Nucleus accumbens (tissue), 56 donors: ENCODE data around the gene TCAP.
A peak's percentile ranks its signal among the peaks of the same experiment; 100 is the strongest.

Source experiments
- DNase-seq, 56 donors: peaks; one replicate each; lab custom pipeline; 2025; lab: John Stamatoyannopoulos, UW

TCAP gene

GRCh38 chr17:39647256-39647655 lies 17.9 kb upstream of the TCAP start:
- DNase-seq, result no peak

DNA sequence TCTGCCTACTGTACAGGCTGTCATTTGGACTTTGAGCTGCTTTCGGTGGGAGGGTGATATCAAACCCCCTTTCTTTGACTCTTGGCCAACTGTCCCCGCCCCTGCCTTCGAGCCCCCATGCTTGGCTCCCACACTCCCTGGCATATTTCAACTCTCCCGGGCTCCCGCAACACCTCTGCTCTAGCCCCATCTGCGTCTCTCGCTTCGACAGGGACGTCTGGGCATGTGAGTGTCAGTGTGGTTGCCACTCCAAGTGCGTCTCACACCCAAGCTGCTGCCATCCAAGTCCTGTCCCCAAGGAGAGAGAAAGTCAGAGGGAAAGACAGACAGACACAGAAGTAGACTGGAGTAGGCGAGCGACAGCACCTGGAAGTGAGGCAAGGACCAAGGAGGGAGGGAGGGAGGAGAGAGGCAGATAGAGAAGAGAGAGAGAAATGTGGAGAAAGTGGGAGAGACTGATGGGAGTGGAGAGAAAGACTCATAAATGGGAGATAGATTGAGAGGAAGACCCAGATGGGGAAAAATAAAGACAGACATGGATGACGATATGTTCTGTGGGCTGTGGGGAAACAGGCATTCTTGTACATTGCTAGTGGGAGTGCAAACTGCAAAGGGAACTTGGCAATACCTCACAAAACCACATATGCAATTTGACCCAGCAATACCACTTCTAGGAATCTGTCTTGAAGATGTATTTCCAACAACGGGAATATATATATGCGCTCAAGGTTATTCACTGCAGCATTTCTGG lies 16.4 kb upstream of the TCAP start:
- no peak for DNase-seq

DNA sequence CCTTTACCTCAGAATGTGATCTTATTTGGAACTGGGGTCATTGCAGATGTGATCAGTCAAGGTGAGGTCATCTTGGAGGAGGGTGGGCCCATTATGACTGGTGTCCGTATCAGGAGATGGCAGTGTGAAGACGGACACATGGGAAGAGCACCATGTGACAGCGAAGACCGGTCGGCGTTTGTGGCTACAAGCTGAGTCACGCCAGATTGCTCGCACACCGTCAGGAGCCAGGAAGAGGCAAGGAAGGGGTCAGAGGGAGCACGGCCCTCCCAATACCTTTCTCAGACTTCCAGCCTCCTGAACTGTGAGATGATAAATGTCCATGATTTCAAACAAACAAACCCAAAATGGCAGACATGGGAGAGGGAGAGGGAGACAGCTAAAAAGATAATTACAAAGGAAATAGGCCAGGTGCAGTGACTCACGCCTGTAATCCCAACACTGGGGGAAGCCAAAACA lies 15.0 kb upstream of the TCAP start:
- DNase-seq, result no peak

DNA sequence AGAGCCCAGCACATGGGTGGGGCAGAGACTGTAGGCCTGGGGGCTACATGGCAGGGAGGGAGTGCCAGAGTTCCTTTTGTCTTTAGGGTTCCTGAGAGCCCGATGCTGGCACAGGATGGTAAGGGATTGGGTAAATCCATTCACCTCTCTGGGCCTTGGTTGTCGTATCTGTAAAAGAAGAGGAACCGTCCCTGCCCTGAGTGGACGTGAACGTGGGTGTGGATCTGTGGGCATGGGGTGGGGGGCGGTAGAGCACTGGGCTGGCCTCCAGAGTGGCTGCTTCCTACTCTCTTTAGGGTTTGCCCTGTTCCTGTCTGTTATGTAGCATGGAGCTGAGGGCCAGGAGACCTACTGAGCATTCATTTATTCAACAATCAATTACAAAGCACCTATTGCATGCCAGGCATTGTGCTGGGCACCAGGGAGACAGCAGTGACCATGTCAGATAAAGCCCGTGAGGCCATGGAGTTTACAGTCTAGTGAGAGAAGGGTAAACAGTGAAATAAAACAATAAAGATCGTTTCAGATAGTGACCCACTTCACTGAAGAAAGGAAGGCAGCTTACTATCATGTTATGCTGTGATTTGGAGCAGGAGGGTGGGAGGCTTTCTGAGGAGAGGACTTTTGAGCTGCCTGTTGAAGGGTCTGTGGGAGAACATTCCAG lies 13.1 kb upstream of the TCAP start:
- DNase-seq, result no peak

- peak in 49 of 56 donors; percentile 24 to 81 (median 60) for DNase-seq
Observed at GRCh38 chr17:39652587-39653315, 12.4 kb upstream of the TCAP start.

DNA sequence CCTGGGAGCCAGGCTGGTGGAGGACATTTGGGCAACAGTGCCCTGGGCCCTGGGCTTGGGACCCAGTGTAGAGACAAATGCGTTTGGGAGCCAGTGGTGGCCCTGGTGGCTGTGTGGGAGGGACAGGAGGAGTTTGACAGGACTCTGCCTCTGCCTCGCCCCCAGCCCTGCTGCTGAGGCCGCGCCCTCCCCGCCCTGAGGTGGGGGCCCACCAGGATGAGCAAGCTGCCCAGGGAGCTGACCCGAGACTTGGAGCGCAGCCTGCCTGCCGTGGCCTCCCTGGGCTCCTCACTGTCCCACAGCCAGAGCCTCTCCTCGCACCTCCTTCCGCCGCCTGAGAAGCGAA lies 11.9 kb upstream of the TCAP start:
- peak in 1 of 56 donors; percentile 60 for DNase-seq

DNA sequence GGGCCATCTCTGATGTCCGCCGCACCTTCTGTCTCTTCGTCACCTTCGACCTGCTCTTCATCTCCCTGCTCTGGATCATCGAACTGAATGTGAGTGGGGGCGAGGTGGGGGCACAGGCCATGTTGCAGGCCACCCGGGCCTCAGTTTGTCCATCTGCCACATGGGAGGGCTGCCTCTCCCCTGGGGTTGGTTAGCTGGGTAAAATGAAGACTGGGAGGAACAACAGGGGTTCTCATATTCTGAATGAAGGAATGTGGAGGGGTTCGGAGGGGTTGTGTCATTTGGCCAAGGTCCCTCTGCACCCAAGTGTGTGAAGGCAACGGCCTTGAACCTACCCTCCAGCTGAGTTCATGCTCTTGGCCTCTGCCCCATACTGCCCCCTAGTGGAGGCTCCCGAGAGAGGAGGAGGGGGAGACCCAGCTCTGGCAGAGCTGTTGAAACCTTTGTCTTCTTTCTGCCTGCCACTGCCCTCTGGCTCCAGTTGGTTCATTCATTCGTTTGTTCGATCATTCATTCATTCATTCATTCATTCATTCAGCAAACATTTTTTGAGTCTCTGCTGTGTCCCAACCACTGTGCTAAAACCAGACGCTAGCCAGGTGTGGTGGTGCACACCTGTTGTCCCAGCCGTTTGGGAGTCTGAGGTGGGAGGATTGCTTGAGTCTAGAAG lies 11.4 kb upstream of the TCAP start:
- peak in 47 of 56 donors; percentile 14 to 81 (median 45) for DNase-seq

GRCh38 chr17:39655105-39655504 lies 10.0 kb upstream of the TCAP start:
- no peak for DNase-seq

DNA sequence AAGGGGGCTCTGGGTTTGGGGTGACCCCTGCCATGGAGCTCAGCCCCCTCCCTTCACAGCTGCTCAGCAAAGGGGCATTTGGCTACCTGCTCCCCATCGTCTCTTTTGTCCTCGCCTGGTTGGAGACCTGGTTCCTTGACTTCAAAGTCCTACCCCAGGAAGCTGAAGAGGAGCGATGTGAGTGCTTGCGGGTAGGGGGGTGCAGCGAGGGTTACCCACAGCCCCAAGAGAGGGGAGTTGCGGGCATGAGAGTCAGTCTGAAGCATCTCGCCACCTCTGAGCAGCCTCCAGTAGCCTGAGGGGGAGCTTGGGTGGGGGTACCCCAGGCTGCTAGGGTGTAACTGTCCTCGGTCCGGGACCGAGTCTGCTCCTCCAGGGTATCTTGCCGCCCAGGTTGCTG lies 6.8 kb upstream of the TCAP start:
- DNase-seq, result no peak

DNA sequence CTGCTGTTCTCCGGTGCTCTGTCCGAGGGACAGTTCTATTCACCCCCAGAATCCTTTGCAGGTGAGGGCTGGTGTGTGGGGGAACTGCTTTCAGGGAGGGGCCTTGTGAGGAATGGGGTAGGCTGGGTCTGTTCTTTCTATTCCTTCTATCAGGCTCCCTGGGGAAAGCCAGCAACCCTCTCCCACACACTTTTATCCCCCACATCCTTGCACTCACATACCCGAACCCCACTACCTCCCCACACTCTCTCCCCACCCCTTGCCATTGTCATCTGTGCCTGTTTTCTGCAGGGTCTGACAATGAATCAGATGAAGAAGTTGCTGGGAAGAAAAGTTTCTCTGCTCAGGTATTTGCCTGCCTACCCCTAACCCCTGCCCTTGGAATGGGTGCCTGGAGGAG lies 6.4 kb upstream of the TCAP start:
- DNase-seq, result peak in 16 of 56 donors; percentile 16 to 71 (median 46)

DNA sequence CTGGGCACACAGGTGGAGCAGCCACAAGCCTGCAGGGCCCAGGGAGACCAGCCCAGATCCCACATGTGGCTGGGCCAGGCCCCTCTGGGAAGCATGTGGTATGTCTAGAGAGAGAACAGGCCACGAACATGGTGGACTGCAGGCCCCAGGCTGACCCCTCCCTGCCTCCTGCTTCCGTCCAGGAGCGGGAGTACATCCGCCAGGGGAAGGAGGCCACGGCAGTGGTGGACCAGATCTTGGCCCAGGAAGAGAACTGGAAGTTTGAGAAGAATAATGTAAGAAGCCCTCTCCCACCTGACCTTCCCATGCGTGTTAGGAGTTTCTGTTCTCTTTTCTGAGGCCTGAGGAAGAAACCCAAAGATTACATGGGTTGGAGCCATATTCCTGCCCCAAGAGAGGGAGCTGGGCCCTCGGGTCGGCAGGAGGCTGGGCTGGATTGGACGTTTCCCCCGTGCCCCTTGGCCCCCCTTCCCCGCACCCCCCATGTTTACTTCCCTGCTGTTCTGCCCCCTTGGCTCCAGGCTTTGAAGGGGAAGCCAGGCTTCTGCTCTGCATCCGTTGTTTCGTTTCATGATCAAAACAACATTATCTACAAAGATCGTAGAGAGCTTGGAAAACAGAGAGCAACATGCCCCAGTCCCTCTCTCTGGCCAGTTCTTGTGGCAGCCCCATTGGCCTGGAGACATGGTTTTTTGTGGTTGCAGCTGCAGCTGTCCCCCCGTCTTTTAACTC lies 5.7 kb upstream of the TCAP start:
- peak in 1 of 56 donors; percentile 18 for DNase-seq

DNA sequence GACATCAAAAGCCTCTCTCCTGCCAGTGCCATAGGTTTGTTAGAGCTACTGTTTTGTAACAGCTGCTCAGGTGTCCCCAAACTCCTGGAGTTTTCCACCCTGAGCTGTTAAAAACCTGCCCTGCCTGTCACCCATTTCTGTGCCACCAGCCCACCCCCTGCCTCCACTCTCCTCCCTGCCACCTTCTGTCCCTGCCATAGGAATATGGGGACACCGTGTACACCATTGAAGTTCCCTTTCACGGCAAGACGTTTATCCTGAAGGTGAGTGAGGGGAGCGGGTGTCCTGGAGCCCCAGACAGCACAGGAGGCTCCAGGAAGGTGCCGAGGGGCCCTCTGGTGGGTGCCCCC lies 5.2 kb upstream of the TCAP start:
- DNase-seq, result peak in 1 of 56 donors; percentile 18

DNA sequence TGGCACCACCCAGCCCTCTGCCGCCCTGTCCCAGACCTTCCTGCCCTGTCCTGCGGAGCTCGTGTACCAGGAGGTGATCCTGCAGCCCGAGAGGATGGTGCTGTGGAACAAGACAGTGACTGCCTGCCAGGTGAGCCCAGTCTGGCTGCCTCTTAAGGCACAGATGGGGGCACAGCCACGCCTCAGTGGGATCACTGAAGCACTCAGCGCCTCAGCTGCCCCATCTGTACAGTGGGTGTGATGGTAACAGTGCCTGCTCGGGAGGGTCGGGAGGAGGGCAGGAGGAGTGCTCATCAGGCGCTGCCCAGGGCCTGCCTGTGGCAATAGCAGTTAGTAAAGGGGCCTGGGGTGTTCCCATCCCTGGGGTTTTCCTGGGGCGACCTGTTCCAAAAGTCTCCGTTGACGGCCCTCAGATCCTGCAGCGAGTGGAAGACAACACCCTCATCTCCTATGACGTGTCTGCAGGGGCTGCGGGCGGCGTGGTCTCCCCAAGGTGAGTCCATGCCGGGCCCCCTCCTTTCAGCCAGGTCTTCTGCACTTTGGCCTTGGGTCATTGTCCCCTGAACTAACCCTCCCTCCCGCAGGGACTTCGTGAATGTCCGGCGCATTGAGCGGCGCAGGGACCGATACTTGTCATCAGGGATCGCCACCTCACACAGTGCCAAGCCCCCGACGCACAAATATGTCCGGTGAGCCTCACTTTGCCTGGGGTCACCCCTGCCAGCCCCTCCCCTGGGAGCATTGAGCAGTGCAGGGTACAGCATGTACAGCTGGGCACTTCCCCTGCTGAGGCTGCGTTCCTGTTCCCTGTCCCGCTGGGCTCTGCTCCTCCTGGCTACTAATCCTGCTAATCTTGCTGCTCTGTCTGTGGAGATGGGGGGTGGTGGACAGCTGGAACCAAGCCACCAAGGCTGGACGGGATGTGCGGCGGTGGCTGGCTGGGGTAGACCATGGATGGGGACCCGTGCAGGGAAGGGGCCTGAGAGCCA lies 4.5 kb upstream of the TCAP start:
- peak in 1 of 56 donors; percentile 21 for DNase-seq

DNA sequence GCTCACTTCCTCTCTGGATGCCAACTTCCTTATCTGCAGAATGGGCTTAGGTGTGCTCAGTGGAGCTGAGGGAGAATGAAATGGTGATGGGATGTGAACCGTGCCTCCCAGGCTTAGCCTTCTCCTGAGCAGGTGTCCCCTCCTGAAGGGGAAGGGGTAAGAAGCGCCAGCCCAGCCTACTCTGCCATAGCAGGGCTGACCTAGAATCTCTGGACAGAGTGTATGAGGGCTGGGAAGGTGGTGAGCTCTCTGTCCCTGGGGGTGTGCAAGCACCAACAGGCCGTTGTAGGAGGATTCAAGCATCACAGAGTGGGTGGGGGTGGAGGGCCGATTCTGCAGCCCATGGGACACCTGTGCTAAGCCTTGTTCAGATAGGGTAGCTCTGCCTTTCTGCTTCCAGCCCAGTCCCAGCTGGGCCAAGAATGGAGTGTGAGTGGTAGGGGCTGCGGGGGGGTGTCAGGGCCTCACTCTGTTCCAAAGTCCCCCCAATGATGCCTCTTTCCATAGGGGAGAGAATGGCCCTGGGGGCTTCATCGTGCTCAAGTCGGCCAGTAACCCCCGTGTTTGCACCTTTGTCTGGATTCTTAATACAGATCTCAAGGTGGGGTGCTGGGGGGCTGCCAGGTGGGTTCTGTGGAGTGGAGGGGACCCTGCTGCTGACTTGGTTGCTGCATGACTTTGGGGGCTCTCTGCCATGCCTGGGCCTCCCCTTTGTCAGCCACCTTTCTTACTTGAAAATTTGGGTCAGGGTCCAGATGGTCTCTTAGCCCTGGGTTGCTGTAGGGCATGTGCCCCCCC lies 3.2 kb upstream of the TCAP start:
- no peak for DNase-seq

DNA sequence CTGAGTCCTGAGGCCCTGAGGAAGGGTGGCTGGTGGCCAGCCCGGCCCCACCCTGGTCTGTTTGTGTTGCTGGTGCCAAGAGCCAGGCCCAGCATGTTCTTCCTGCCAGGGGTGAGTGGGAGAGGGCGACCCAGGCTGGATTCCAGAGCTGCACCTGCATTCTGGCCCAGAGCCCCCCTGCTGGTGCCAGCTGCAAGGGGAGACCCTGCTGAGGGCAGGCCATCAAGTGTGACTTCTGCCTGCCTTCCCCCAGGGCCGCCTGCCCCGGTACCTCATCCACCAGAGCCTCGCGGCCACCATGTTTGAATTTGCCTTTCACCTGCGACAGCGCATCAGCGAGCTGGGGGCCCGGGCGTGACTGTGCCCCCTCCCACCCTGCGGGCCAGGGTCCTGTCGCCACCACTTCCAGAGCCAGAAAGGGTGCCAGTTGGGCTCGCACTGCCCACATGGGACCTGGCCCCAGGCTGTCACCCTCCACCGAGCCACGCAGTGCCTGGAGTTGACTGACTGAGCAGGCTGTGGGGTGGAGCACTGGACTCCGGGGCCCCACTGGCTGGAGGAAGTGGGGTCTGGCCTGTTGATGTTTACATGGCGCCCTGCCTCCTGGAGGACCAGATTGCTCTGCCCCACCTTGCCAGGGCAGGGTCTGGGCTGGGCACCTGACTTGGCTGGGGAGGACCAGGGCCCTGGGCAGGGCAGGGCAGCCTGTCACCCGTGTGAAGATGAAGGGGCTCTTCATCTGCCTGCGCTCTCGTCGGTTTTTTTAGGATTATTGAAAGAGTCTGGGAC lies 2.4 kb upstream of the TCAP start:
- DNase-seq, result no peak

- no peak for DNase-seq
Observed at GRCh38 chr17:39663340-39663687, 1.8 kb upstream of the TCAP start.
